PFSK-1 (cell line): ENCODE results near the gene RBP7.

Experiments used
- FOXP2 ChIP-seq: optimal IDR thresholded peaks from 2 replicates; pipeline ENCODE3; 2011; ENCODE audit warnings: borderline replicate concordance, control low read depth, inconsistent platforms; ENCODE audit not compliant: insufficient read depth; ENCODE audit errors: extremely low read length, extremely low read depth
- POLR2AphosphoS5 ChIP-seq: IDR thresholded peaks from 2 replicates; pipeline ENCODE4 v1.6.1; 2012; ENCODE audit warnings: low read depth, mild to moderate bottlenecking, control low read depth, low read length, moderate library complexity
- REST ChIP-seq, 2 experiments: IDR thresholded peaks; 2 replicates each; pipeline versions ENCODE4 v1.6.1 to v1.8.0; 2011 to 2012; ENCODE audit warnings: low read depth in 2 of 2, low read length in 2 of 2, control low read depth in 1 of 2, inconsistent platforms in 1 of 2, mild to moderate bottlenecking in 1 of 2, moderate library complexity in 1 of 2; ENCODE audit not compliant: insufficient read depth in 1 of 2
- SIN3A ChIP-seq: IDR thresholded peaks from 2 replicates; pipeline ENCODE4 v1.6.1; 2012; ENCODE audit warnings: mild to moderate bottlenecking, low read length, moderate library complexity, borderline replicate concordance; ENCODE audit not compliant: insufficient read depth
- TAF1 ChIP-seq: IDR thresholded peaks from 2 replicates; pipeline ENCODE4 v1.6.1; 2012; ENCODE audit warnings: low read length, control low read depth, borderline replicate concordance; ENCODE audit not compliant: insufficient read depth

Gene RBP7

GRCh38 chr1:10059342-10059718 is 62.3 kb downstream of the RBP7 start:
- TF ChIP-seq SIN3A = no peak
- TF ChIP-seq TAF1 = no peak
- TF ChIP-seq REST (IDR thresholded peaks at IDR 0.05; ENCODE audit: insufficient read depth in 1 of 2, low read depth in 2 of 2, low read length in 2 of 2) = no peak
- no peak for TF ChIP-seq POLR2AphosphoS5
- TF ChIP-seq FOXP2 = no peak

- TF ChIP-seq TAF1 = no peak
- no peak for TF ChIP-seq FOXP2
- no peak for TF ChIP-seq SIN3A
- no peak for TF ChIP-seq REST (IDR thresholded peaks at IDR 0.05; ENCODE audit: insufficient read depth in 1 of 2, low read depth in 2 of 2, low read length in 2 of 2)
- TF ChIP-seq POLR2AphosphoS5 = no peak
These were observed 63.5 kb downstream of the RBP7 start for GRCh38 chr1:10060311-10061100.

- no peak for TF ChIP-seq SIN3A
- no peak for TF ChIP-seq FOXP2
- no peak for TF ChIP-seq TAF1
- no peak for TF ChIP-seq POLR2AphosphoS5
- no peak for TF ChIP-seq REST (IDR thresholded peaks at IDR 0.05; ENCODE audit: insufficient read depth in 1 of 2, low read depth in 2 of 2, low read length in 2 of 2)
These were observed 64.2 kb downstream of the RBP7 start for GRCh38 chr1:10061276-10061675.

- TF ChIP-seq SIN3A = no peak
- TF ChIP-seq TAF1 = no peak
- no peak for TF ChIP-seq REST (IDR thresholded peaks at IDR 0.05; ENCODE audit: insufficient read depth in 1 of 2, low read depth in 2 of 2, low read length in 2 of 2)
- no peak for TF ChIP-seq FOXP2
These were observed 66.8 kb downstream of the RBP7 start for GRCh38 chr1:10063878-10064277.
